Colonic mucosa (tissue), 4 donors: ENCODE measurements around the gene OGFR. TPM values are rescaled to one million over a fixed set of nuclear protein-coding genes. Genes with fewer than 3 reads are reported as not detected.
A peak's percentile ranks its signal among the peaks of the same experiment; 100 is the strongest.

ENCODE experiments used
- DNase-seq: peaks from one replicate; pipeline ENCODE4 v3.0.0-alpha.2; 2020
- H3K27ac ChIP-seq: fragments of 200-600 bp; one replicate; pipeline ENCODE4 v1.8.0; 2021
- H3K27me3 ChIP-seq: fragments of 200-600 bp; one replicate; pipeline ENCODE4 v1.8.0; 2021
- H3K36me3 ChIP-seq: fragments of 200-600 bp; one replicate; pipeline ENCODE4 v1.8.0; 2021
- H3K4me1 ChIP-seq: fragments of 200-600 bp; one replicate; pipeline ENCODE4 v1.8.0; 2021; ENCODE audit warnings: mild to moderate bottlenecking
- H3K4me3 ChIP-seq: fragments of 200-600 bp; one replicate; pipeline ENCODE4 v1.8.0; 2021
- H3K9ac ChIP-seq, 2 donors: one replicate each; pipeline ENCODE4 v1.7.0; 2013; ENCODE audit warnings: control low read depth in 2 of 2, low read depth in 2 of 2, low read length in 2 of 2
- H3K9me3 ChIP-seq: fragments of 200-600 bp; one replicate; pipeline ENCODE4 v1.8.0; 2021
- CTCF ChIP-seq: fragments of 200-600 bp; IDR thresholded peaks from one replicate; pipeline ENCODE4 v1.8.0; 2022; ENCODE audit warnings: antibody characterized with exemption, mild to moderate bottlenecking
- intact Hi-C: fragments of 100-400 bp; cut with DNase I; formaldehyde crosslinking; loops from one replicate; pipeline ENCODE4 v1.14.1; 2022
- total RNA-seq, 2 donors: library from RNA; stranded (reverse); fragmentation: NEBNext Ultra II Directional in 1 of 2; extraction: Animal tissue kit (Norgen Biotek cat#: 25700) in 1 of 2; gene quantifications; one replicate each; pipeline ENCODE4 v1.2.1, GENCODE V29; 2021
- donor health status: healthy.
- donor health status: DM: no; HTN: no; CAD: no.
- donor health status: DM: no; HTN: no; CAD: no.

Gene OGFR
- total RNA-seq, 2 donors from 2014 or later: 36.3 to 36.8 TPM

- Histone ChIP-seq H3K4me3 (no peak overlapping the region), H3K4me1 (peaks cover 15% of the 10 kb centered on the region), H3K9me3 (no peaks in the 10 kb centered on the region), H3K27ac (no peak overlapping the region), H3K9ac (peak overlapping the region in 1 of 2 donors; percentile 24), H3K27me3 (peaks cover 52% of the 10 kb centered on the region), H3K36me3 (no peaks in the 10 kb centered on the region)
- peak; percentile 60 for DNase-seq
- no peak for TF ChIP-seq CTCF
- intact Hi-C loops: no loop called here
These were observed 14.2 kb downstream of the OGFR start for GRCh38 chr20:62818592-62819493.

GRCh38 chr20:62819494-62820174 is 15.0 kb downstream of the OGFR start:
- H3K27ac ChIP-seq: no peak overlapping the region
- peaks cover 51% of the 10 kb centered on the region for H3K27me3 ChIP-seq
- no peak for DNase-seq
- intact Hi-C loops: no loop called here
- no peak overlapping the region for H3K4me3 ChIP-seq
- no peaks in the 10 kb centered on the region for H3K9me3 ChIP-seq
- peaks cover 20% of the 10 kb centered on the region for H3K4me1 ChIP-seq
- no peak overlapping the region for H3K9ac ChIP-seq
- TF ChIP-seq CTCF: no peak
- no peaks in the 10 kb centered on the region for H3K36me3 ChIP-seq

- no peak for DNase-seq
- no peak for TF ChIP-seq CTCF
- Histone ChIP-seq H3K4me3 (no peak overlapping the region), H3K9ac (no peak overlapping the region), H3K27me3 (peaks cover 43% of the 10 kb centered on the region), H3K27ac (no peak overlapping the region), H3K36me3 (no peaks in the 10 kb centered on the region), H3K9me3 (no peaks in the 10 kb centered on the region), H3K4me1 (peaks cover 18% of the 10 kb centered on the region)
- intact Hi-C loops: no loop called here
These were observed 15.8 kb downstream of the OGFR start for GRCh38 chr20:62820208-62820961.

- Histone ChIP-seq H3K27me3 (peaks cover 35% of the 10 kb centered on the region), H3K36me3 (no peaks in the 10 kb centered on the region), H3K27ac (no peak overlapping the region), H3K4me1 (peaks cover 15% of the 10 kb centered on the region), H3K4me3 (no peak overlapping the region), H3K9ac (no peak overlapping the region), H3K9me3 (no peaks in the 10 kb centered on the region)
- TF ChIP-seq CTCF: no peak
- DNase-seq: no peak
- intact Hi-C loops: no loop called here
These were observed 16.5 kb downstream of the OGFR start for GRCh38 chr20:62820962-62821725.
